ENCODE results near the gene DLG1. TPM values are rescaled to one million over a fixed set of nuclear protein-coding genes. Genes with fewer than 3 reads are reported as not detected.

Gene DLG1
- total and polyA plus RNA-seq, 2 of the 4 experiments (the other 2 are of a cell fraction): 21.2 to 57.7 TPM

GRCh38 chr3:197022405-197023231, 275.8 kb downstream of the DLG1 start:
- Histone ChIP-seq H3K9me3 (ENCODE audit: control insufficient read depth, insufficient read depth, low read length) (no peaks in the 10 kb centered on the region), H3K27ac (ENCODE audit: insufficient read depth, low read length) (no peak overlapping the region), H3K23ac (ENCODE audit: low read depth, low read length) (no peak overlapping the region), H3K4me1 (ENCODE audit: control insufficient read depth, insufficient read depth, low read length) (no peaks in the 10 kb centered on the region), H4K5ac (ENCODE audit: low read depth, low read length) (no peak overlapping the region), H2BK20ac (ENCODE audit: low read depth, low read length) (no peak overlapping the region), H4K20me1 (ENCODE audit: insufficient read depth, low read length) (no peaks in the 10 kb centered on the region), H3K36me3 (ENCODE audit: control insufficient read depth, insufficient read depth, low read length) (no peaks in the 10 kb centered on the region), H3K4ac (ENCODE audit: low read depth, low read length) (no peak overlapping the region), H3K18ac (ENCODE audit: low read depth, low read length) (no peak overlapping the region), H3K79me1 (ENCODE audit: low read depth in 1 of 2, low read length in 2 of 2) (no peaks in the 10 kb centered on the region), H3K27me3 (ENCODE audit: control insufficient read depth, insufficient read depth, low read length) (peaks cover 61% of the 10 kb centered on the region), H3K14ac (replicated peaks; ENCODE audit: low read depth, low read length) (no peak overlapping the region), H4K91ac (ENCODE audit: insufficient read depth, low read depth, low read length) (no peak overlapping the region), H4K8ac (ENCODE audit: low read depth in 2 of 2, low read length in 2 of 2) (no peak overlapping the region), H3K9me1 (ENCODE audit: insufficient read depth, low read length) (no peaks in the 10 kb centered on the region), H3K9ac (ENCODE audit: low read depth, low read length) (no peak overlapping the region), H2BK15ac (ENCODE audit: low read depth, low read length) (no peak overlapping the region), H2BK5ac (ENCODE audit: low read depth, low read length, poor library complexity, severe bottlenecking) (no peak overlapping the region), H2BK120ac (ENCODE audit: low read depth, low read length) (no peak overlapping the region), H3K4me2 (ENCODE audit: low read depth, low read length) (no peak overlapping the region), H3K4me3 (ENCODE audit: insufficient read depth, low read depth, low read length) (no peak overlapping the region), H2AK5ac (ENCODE audit: low read depth, low read length) (no peak overlapping the region), H3K56ac (ENCODE audit: extremely low read depth, insufficient read depth, low read length) (no peak overlapping the region), H2AFZ (replicated peaks; ENCODE audit: low read length, poor library complexity) (peak overlapping the region; percentile 58), H2AK9ac (replicated peaks; ENCODE audit: low read depth, low read length, poor library complexity) (no peak overlapping the region)
- intact Hi-C loops (cut with micrococcal nuclease): no loop called here
- DNase-seq: no peak
- BruUV-seq (replicated peaks): no TSS peak
- POLR2A ChIA-PET (ENCODE audit: unreplicated experiment): no interaction called here
- in situ Hi-C loops (cut with MboI; ENCODE audit: low sequenced_read_pairs): no loop called here
- WGBS, 2 experiments (ENCODE audit: extremely low coverage in 2 of 2, insufficient read length in 1 of 2): 23% methylated on average over 8 of the region's 22 CpGs; no CpG with 5 or more reads in 1 of the 2 experiments
- dilution Hi-C loops (cut with HindIII; ENCODE audit: low sequenced_read_pairs, unreplicated experiment): no loop called here
- TF ChIP-seq CHD1 (IDR thresholded peaks at IDR 0.05; ENCODE audit: low read depth, low read length): no peak
- TF ChIP-seq BHLHE40 (IDR thresholded peaks at IDR 0.05; ENCODE audit: low read depth, low read length): no peak
- no peak for TF ChIP-seq SMC3 (IDR thresholded peaks at IDR 0.05; ENCODE audit: low read depth, low read length)
- no peak for TF ChIP-seq CEBPB (IDR thresholded peaks at IDR 0.05; ENCODE audit: low read depth, low read length)
- no peak for TF ChIP-seq MXI1 (IDR thresholded peaks at IDR 0.05; ENCODE audit: borderline replicate concordance, low read depth, low read length)
- CTCF ChIA-PET: no interaction called here
- ATAC-seq (ENCODE audit: low read depth): no peak

Measured in IMR-90 (cell line).